GM19324 (cell line): Measurements from ENCODE around the gene ANKRD39.
A peak's percentile ranks its signal among the peaks of the same experiment; 100 is the strongest.
"Not testable (repeated sequence)": the region's sequence is repeated elsewhere in the genome, so short reads cannot be mapped to it uniquely, and the experiment has no call there.

ENCODE experiments used
- ATAC-seq: cut with Tn5 transposase; IDR thresholded peaks from one replicate; pipeline ENCODE4 v1.9.1; 2021; ENCODE audit warnings: mild to moderate bottlenecking, moderate library complexity; ENCODE audit not compliant: unreplicated experiment, low FRiP score

The ANKRD39 gene, protein sequence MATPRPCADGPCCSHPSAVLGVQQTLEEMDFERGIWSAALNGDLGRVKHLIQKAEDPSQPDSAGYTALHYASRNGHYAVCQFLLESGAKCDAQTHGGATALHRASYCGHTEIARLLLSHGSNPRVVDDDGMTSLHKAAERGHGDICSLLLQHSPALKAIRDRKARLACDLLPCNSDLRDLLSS

DNA sequence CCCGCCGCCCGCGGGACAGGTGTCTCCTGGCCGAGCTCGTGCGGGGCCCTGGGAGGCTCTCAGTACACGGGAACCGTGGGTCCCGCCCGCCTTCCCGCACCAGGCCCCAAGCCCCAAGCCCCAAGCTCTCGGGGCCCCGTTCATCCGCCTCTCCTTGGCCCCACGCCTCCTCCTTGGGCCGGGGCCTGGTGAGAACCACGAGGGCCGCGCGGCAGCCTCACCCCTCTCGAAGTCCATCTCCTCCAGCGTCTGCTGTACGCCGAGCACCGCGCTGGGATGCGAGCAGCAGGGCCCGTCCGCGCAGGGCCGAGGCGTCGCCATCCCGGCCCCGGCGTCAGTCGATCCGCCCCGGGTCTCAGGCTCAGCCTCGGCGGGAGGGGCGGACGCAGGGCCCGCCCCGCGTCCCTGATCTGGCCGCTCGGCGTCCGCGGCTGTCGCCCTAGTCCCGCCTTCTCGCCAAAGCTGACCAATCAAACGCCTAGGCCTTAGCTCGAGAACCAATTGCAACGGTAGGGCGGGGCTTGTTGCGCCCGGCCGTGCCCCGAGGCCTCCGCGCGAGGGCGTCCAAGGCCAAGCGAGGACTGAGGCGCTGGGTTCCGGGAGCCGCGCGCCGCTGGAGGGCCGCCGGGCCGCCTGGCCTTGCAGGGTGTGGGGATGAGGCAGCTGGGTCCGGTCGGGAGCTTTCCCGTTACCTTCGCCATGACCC is at the start of gene ANKRD39:
ANKRD39 (minus strand) TSS at position 350 of the 706 bp plus-strand sequence; CDS start at position 321, 29 bp downstream.
- ATAC-seq: peak; percentile 96

GRCh38 chr2:96906729-96907114 is 48.9 kb upstream of the ANKRD39 start:
- ATAC-seq: no peak

- no peak for ATAC-seq
Measured at GRCh38 chr2:96903815-96904214, 46.0 kb upstream of the ANKRD39 start.

DNA sequence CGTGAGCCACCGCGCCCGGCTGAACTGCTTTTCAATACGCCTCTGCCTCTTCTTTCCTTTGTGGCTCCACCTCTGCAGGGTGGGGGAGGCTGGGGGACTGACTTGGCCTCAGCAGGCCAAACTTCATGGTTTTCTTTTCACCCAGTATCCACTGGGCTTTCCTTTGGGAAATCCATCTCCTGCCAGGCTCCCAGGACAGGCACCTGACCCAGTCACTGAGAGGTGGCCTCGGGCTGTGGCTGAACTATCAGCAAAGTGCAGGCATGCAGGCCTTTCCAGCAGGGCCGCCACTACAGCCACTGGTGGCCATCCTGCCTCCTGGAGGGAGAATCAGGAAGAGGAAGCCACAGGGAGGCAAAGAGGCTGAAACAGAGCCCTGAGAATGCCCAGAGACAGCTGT is 45.5 kb upstream of the ANKRD39 start:
- no peak for ATAC-seq

DNA sequence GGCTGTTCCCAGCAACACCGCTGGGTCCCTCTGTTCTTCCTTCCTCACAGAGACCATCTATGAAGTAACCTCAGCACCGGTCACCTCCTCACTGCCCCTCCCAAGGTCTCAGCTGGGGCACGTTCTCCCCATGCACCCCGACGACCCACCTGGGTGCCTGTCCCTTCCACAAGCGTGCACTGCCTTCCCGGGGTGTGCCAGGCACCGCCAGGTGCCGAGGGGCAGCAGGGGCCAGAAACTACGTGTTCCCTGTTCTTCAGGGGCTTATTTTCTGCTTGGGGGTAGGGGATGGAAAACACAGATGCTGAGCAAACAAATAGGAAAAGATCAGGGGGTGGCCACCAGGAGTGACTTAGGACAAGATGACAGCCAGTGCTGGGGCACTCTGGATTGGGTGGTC is 42.4 kb upstream of the ANKRD39 start:
- no peak for ATAC-seq

GRCh38 chr2:96899413-96899741 is 41.6 kb upstream of the ANKRD39 start:
- no peak for ATAC-seq

- no peak for ATAC-seq
Measured at GRCh38 chr2:96898641-96899412, 41.0 kb upstream of the ANKRD39 start.

DNA sequence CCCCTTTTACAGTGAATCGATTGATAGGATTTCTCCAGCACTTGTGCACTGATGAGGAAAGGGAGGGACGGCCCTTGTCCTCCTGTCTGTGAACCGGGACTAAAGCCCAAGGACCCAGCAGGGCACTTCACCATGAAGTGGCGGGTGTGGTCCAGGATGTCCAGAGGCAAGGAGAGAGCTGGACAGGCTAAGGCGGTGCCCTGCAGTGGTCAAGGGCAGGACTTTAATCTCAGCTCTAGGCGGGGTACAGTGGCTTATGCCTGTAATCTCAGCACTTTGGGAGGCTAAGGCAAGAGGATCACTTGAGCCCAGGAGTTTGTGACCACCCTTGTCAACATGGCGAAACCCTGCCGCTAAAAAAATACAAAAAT is 40.3 kb upstream of the ANKRD39 start:
- ATAC-seq: no peak

GRCh38 chr2:96897491-96898134 is 39.8 kb upstream of the ANKRD39 start:
- no peak for ATAC-seq

DNA sequence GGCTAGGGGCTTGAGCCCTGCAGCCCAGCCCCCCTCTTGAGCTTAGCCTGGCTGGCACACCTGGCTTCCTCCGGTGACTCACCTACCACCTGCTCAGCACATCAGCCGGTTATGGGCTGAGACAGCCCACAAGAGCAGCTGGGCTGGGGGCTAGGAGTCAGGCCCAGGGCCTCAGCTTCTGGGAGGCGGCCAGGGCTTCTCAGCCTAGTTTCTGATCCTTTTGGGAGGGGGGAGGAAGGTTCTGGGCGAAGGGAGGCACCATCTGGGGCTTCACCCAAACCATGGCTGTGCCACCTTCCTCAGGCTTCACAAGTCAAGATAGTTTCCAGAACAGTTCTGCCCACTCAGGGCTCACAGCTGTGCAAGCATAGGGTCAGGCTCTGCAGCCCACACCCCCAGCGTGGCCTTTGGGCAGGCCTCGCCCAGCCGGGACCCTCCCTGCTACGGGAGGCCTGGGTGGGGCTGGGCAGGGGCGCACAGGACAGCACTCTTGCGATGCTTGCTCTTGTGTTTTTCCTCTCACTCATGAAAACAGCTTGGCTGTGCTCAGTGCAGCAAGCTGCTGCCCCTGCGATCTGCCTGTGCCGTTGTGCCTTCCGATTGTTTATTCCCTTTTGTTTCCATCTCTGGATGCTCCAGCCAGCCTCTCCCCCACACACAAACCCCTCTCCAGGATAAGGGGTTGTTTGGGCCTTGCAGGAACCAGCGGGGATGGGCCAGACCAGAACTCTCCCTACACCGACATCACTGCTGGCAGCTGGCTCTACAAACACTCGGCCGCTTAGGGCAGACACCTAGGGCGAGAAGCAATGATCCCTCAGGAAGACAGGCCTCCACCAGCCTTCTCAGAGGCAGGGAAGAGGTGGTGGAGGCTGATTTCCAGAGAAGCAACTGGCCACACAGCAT is 38.2 kb upstream of the ANKRD39 start:
- ATAC-seq: no peak

DNA sequence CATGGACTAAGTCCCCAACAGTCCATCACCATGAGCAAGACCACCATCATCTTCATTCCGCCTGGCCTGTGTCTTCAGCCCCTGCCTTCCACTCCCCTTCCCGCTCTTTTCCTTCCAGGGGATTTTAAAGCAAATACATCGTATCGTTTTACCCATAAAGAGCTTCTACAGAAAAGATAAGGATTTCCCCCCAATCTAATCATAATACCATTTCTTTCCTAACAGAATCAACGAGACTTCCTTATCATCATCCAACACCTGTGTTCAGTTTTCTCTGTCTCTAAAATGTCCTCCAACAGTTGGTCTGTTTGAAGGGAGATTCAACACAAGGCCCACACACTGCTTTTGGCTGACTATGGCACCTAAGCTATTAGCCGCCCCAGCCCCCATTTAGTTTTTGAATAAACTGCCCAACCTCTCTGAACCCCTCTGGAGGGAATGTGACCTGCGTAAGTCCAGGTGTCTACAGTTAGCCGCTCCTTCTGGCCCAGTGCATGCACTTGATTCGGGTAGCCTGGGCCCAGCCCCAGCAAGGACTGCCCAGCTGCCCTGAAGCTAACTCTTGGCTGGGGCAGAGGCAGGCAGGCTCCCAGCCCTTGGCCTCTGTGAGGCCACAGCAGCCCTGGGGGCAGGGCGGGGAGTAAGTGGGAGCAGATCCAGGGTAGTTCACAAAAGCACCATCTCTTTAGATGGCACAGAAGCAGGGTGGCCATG is 37.4 kb upstream of the ANKRD39 start:
- ATAC-seq: no peak

GRCh38 chr2:96894151-96894531 is 36.3 kb upstream of the ANKRD39 start:
- no peak for ATAC-seq

- no peak for ATAC-seq
Measured at GRCh38 chr2:96893289-96894150, 35.7 kb upstream of the ANKRD39 start.

GRCh38 chr2:96891591-96892333 is 33.9 kb upstream of the ANKRD39 start:
- no peak for ATAC-seq

DNA sequence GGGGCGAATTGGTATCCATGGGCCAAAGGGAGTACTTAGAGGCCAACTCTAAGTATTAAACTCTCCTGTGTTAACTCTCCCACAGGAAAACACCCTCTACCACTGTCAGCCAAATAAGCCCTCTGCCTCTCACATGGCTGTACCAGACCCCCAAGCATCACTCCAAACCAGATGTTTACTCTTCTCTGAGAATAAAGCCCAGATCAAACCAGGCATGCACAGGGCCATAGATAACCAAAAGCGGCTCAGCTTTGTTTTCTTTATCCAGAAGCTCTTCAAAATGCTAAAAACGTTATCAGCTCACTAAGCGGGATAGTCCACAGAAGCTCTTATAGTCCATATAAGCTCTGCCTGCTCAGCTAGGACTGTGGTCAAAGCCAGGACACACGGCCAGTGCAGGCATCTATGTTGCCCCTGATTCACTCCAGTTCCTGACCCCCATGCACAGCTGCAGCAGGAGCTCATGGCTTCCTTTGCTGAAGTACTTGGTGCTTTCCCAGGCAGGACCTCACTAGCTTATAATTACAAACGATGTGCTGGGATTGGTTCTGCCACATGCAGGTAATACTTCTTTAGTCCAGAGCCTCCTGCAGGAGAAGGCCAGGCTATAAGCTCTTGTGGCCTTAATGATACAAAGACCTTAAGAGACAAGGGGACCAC is 33.0 kb upstream of the ANKRD39 start:
- no peak for ATAC-seq

- no peak for ATAC-seq
Measured at GRCh38 chr2:96890252-96890651, 32.4 kb upstream of the ANKRD39 start.

GRCh38 chr2:96889502-96889901 is 31.7 kb upstream of the ANKRD39 start:
- ATAC-seq: not testable (repeated sequence)
